ENCODE results near the gene NCAM1. TPM values are rescaled to one million over a fixed set of nuclear protein-coding genes. Genes with fewer than 3 reads are reported as not detected.

Gene NCAM1
- 102 TPM for total RNA-seq

DNA sequence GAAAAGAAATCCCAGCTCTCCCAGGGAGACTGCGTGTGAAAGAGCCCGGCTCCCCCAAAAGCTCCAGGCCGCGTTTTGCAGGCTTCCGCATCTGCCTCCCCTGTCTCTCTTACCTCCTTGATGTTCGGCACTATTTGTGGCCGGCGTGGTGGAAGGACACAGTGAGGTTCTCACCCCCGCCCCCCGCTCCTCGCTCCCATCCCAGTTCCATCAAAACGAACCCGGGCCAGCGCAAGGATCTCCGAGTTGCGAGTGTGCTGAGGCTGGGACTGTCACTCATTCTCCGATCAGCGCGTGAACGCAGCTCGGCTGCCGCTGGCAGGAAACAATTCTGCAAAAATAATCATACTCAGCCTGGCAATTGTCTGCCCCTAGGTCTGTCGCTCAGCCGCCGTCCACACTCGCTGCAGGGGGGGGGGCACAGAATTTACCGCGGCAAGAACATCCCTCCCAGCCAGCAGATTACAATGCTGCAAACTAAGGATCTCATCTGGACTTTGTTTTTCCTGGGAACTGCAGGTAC is at the start of gene NCAM1:
TSS of gene NCAM1 (plus strand) at position 275 of the 523 bp plus-strand sequence.

DNA sequence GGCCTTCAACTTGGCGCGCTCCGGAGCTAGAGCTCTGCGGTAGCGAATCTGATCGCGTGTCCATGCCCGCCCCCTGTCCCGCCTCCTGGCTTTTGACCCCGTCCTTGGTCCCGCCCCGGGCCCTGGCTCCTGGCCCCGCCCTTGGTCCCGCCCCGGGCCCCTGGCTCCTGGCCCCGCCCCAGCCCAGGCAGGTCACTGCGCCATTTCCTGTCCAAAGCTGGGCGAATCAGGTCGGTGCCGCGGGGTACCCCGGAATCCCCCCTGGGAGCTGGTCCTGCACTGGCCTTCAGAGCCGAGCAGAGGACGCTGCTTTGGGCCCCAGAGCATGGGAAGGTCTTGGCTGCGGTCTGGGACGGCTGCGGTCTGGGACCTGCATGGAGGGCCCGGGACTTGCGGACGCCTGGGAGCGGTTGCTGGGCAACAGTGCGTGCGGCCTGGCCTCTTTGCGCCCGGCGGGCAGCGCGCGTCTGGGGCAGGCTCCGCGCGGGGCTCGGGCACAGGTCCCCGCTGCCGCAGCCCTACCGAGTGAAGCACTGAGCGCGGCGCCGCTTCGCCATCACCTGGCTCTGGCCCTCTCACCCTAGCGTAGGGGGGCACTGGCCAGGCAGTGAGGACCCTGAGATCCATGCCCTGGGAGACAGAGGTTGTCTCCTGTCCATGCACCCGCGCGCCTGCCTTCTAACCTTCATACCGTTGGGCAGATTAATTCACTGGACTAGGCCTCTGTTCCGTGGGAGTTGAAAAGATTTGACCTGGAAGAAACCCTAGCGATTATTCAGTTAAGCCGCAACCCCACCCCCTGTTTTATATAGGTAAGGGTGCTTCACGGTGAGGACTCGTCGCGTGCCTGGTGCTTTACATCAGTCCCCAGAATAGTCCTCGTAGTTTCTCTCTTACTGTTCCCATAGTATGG is 353.4 kb downstream of the NCAM1 start, which contains the start of gene TTC12:
TSS of gene TTC12 (plus strand) at position 195 of the 913 bp plus-strand sequence. CDS start 1,675 bp downstream, outside the sequence.

Small RNA genes within 50 kb of the gene (small RNA-seq; reads per million reads assigned to genes)
- not detected for gene RNU7-187P (ENCODE audit: low replicate concordance)

Data from metanephros (tissue), 2 donors.